ENCODE measurements around the gene PCP4L1.

DNA sequence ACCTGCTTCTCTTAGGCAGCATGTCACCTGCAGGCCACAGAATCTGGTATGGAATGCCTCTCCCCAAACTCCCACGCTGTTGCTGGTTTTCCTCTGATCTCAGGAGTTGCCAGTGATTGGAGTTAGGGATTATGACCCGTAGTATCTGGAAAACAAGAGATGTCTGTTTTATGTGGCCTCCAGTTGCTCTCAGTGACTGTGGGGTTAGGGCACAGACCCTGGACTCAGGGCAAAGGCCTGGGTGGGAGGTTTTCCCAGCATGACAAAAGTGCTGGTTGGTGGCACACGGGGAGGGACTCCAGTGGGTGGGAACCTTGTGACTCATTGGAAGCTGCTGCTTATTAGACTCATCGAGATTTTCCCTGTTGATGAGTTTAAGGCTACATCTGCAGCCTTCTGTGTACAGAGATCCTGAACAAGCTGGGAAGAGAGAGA is 20.5 kb upstream of the PCP4L1 start, which contains the start of gene NR1I3:
- TF ChIP-seq ZNF396 (CRISPR knock-in tag; IDR thresholded peaks at IDR 0.05; ENCODE audit: borderline replicate concordance) (no peak), CTCF (IDR thresholded peaks at IDR 0.05) (no peak), ZNF416 (CRISPR knock-in tag; IDR thresholded peaks at IDR 0.05) (no peak), SP1 (CRISPR knock-in tag; conservative IDR thresholded peaks at IDR 0.05) (no peak), E2F5 (CRISPR knock-in tag; IDR thresholded peaks at IDR 0.05) (no peak), ETV6 (CRISPR knock-in tag; IDR thresholded peaks at IDR 0.05) (no peak), OVOL2 (CRISPR knock-in tag; IDR thresholded peaks at IDR 0.05; ENCODE audit: borderline replicate concordance) (no peak), FOXJ3 (CRISPR knock-in tag; IDR thresholded peaks at IDR 0.05; ENCODE audit: borderline replicate concordance) (no peak), NFYB (CRISPR knock-in tag; conservative IDR thresholded peaks at IDR 0.05; ENCODE audit: low read depth) (no peak)
- TF ChIP-seq, protein P1, sequence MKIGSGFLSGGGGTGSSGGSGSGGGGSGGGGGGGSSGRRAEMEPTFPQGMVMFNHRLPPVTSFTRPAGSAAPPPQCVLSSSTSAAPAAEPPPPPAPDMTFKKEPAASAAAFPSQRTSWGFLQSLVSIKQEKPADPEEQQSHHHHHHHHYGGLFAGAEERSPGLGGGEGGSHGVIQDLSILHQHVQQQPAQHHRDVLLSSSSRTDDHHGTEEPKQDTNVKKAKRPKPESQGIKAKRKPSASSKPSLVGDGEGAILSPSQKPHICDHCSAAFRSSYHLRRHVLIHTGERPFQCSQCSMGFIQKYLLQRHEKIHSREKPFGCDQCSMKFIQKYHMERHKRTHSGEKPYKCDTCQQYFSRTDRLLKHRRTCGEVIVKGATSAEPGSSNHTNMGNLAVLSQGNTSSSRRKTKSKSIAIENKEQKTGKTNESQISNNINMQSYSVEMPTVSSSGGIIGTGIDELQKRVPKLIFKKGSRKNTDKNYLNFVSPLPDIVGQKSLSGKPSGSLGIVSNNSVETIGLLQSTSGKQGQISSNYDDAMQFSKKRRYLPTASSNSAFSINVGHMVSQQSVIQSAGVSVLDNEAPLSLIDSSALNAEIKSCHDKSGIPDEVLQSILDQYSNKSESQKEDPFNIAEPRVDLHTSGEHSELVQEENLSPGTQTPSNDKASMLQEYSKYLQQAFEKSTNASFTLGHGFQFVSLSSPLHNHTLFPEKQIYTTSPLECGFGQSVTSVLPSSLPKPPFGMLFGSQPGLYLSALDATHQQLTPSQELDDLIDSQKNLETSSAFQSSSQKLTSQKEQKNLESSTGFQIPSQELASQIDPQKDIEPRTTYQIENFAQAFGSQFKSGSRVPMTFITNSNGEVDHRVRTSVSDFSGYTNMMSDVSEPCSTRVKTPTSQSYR (CRISPR knock-in tag; IDR thresholded peaks at IDR 0.05), result no peak
- TF ChIP-seq, protein P2, sequence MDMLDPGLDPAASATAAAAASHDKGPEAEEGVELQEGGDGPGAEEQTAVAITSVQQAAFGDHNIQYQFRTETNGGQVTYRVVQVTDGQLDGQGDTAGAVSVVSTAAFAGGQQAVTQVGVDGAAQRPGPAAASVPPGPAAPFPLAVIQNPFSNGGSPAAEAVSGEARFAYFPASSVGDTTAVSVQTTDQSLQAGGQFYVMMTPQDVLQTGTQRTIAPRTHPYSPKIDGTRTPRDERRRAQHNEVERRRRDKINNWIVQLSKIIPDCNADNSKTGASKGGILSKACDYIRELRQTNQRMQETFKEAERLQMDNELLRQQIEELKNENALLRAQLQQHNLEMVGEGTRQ (CRISPR knock-in tag; IDR thresholded peaks at IDR 0.05), result no peak

Measured in WTC11 (cell line).